ENCODE measurements around the gene TXK. TPM values are rescaled to one million over a fixed set of nuclear protein-coding genes. Genes with fewer than 3 reads are reported as not detected.

The TXK gene
- total RNA-seq, 1 experiment from 2014 or later = 0.39 TPM

DNA sequence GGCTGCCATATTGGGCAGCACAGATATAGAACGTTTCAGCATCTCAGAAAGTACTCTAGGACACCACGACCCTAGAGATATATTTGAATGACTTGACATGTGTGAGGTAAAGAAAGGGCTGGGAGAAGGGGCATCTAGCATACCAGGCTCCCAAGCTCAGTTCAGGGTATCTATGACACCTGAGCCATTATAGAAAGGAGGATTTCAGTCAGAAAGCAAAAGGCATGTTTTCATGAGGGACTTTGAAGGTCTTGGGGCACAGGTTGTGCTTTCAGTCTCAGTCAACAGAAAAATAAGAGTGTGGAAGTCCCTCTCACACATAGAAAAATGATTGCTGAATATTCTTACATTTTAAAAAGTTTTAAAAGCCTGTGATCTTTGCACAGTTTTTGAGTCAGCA lies 65.9 kb downstream of the TXK start:
- Histone ChIP-seq H3K23me2 (ENCODE audit: insufficient read length, low read depth, low read length, poor library complexity, severe bottlenecking) (no peaks in the 10 kb centered on the region), H3T11ph (ENCODE audit: low read length) (no peak overlapping the region), H3K79me1 (ENCODE audit: insufficient read depth, low read depth, low read length, poor library complexity, severe bottlenecking) (no peaks in the 10 kb centered on the region), H4K20me1 (ENCODE audit: control insufficient read depth, insufficient read depth, insufficient read length) (no peaks in the 10 kb centered on the region), H2BK120ac (ENCODE audit: low read depth, low read length, poor library complexity, severe bottlenecking) (no peak overlapping the region), H2BK12ac (ENCODE audit: insufficient read length, low read depth, low read length) (no peak overlapping the region), H3K14ac (ENCODE audit: insufficient read depth, low read length) (no peak overlapping the region), H3K9me3 (ENCODE audit: control insufficient read depth, low read depth, low read length) (no peaks in the 10 kb centered on the region), H3K4me2 (ENCODE audit: insufficient read depth, insufficient read length, low read length) (no peak overlapping the region), H3K4me1 (ENCODE audit: insufficient read depth, low read length) (no peaks in the 10 kb centered on the region), H4K5ac (ENCODE audit: insufficient read length, low read depth, low read length) (no peak overlapping the region), H3K18ac (ENCODE audit: insufficient read length, low read depth, low read length) (no peak overlapping the region), H3K4ac (ENCODE audit: low read depth, low read length) (no peak overlapping the region), H2AK5ac (ENCODE audit: insufficient read length, low read length) (no peak overlapping the region), H2BK5ac (ENCODE audit: insufficient read length, low read length) (no peak overlapping the region), H3K27me3 (ENCODE audit: insufficient read depth, low read length) (no peaks in the 10 kb centered on the region), H2AFZ (ENCODE audit: low read length) (no peak overlapping the region), H4K91ac (ENCODE audit: insufficient read length, low read depth, low read length) (no peak overlapping the region), H3K27ac (ENCODE audit: insufficient read length, low read depth, low read length) (no peak overlapping the region), H3K56ac (ENCODE audit: insufficient read length, low read depth, low read length) (no peak overlapping the region), H3K9ac (ENCODE audit: extremely low read depth, insufficient read length, low read length) (no peak overlapping the region), H4K8ac (replicated peaks; ENCODE audit: insufficient read length, low read depth, low read length) (no peak overlapping the region), H3K79me2 (ENCODE audit: insufficient read depth, low read length) (no peaks in the 10 kb centered on the region), H3K23ac (ENCODE audit: insufficient read length, low read depth, low read length) (no peak overlapping the region), H2BK15ac (ENCODE audit: low read depth, low read length) (no peak overlapping the region), H2BK20ac (ENCODE audit: low read depth, low read length, poor library complexity, severe bottlenecking) (no peak overlapping the region)
- Mint-ChIP-seq H3K4me1 (no peaks in the 10 kb centered on the region), H3K4me3 (no peak overlapping the region), H3K9me3 (no peaks in the 10 kb centered on the region), H3K36me3 (ENCODE audit: insufficient read depth in 1 of 3, low read depth in 3 of 3) (no peaks in the 10 kb centered on the region), H3K27me3 (ENCODE audit: low read depth) (no peaks in the 10 kb centered on the region), H3K27ac (no peak overlapping the region)
- DNase-seq = no peak
- TF ChIP-seq, protein P1, sequence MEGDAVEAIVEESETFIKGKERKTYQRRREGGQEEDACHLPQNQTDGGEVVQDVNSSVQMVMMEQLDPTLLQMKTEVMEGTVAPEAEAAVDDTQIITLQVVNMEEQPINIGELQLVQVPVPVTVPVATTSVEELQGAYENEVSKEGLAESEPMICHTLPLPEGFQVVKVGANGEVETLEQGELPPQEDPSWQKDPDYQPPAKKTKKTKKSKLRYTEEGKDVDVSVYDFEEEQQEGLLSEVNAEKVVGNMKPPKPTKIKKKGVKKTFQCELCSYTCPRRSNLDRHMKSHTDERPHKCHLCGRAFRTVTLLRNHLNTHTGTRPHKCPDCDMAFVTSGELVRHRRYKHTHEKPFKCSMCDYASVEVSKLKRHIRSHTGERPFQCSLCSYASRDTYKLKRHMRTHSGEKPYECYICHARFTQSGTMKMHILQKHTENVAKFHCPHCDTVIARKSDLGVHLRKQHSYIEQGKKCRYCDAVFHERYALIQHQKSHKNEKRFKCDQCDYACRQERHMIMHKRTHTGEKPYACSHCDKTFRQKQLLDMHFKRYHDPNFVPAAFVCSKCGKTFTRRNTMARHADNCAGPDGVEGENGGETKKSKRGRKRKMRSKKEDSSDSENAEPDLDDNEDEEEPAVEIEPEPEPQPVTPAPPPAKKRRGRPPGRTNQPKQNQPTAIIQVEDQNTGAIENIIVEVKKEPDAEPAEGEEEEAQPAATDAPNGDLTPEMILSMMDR (conservative IDR thresholded peaks at IDR 0.05) = no peak
- no CpG with 5 or more reads among the region's 2 CpGs for WGBS (ENCODE audit: extremely low coverage, insufficient read length, low lambda C conversion rate)

Measured in H9 (cell line).